GM12878 (cell line): ENCODE measurements around the gene PRRC2A. TPM values are rescaled to one million over a fixed set of nuclear protein-coding genes. Genes with fewer than 3 reads are reported as not detected.

Experiments
- ATAC-seq: fragments of 200-7000 bp; cut with Tn5 transposase; 3 replicates; pipeline ENCODE4 v1.9.1; 2020; ENCODE audit warnings: mild to moderate bottlenecking, moderate library complexity
- BruUV-seq: library from RNA; stranded (reverse); fragments of 400-500 nt; replicated peaks from 2 replicates; lab custom pipeline; 2021; lab: Mats Ljungman, UMichigan
- CTCF ChIA-PET: fragments of 300-600 bp; sonication (Branson Sonifier 250); formaldehyde crosslinking; extraction: SDS; loops from one replicate; lab custom pipeline; 2021; ENCODE audit warnings: inconsistent platforms; lab: Yijun Ruan, JAX
- POLR2A ChIA-PET: fragments of 350-600 bp; formaldehyde crosslinking; extraction: SDS; loops from one replicate; lab custom pipeline; 2021; ENCODE audit warnings: inconsistent platforms; lab: Charles Lee
- RAD21 ChIA-PET: fragments of 300-600 bp; sonication (Branson Sonifier 250); formaldehyde crosslinking; loops from one replicate; lab custom pipeline; 2023; ENCODE audit warnings: antibody characterized with exemption; ENCODE audit not compliant: unreplicated experiment; lab: Charles Lee
- SMC1A ChIA-PET: fragments of 300-600 bp; sonication (Branson Sonifier 250); formaldehyde crosslinking; loops from one replicate; lab custom pipeline; 2023; ENCODE audit not compliant: unreplicated experiment, uncharacterized antibody; lab: Charles Lee
- DNase-seq: peaks from one replicate; pipeline ENCODE4 v3.0.0-alpha.2; 2011; ENCODE audit warnings: low read depth, low spot score
- FAIRE-seq: peaks from 3 replicates; lab custom pipeline; 2011; peaks lifted over from hg19 to GRCh38; lab: Jason Lieb, UNC
- H2AFZ ChIP-seq: 2 replicates; pipeline ENCODE4 v1.6.0; 2011; ENCODE audit warnings: low read depth, low read length, control low read depth; ENCODE audit not compliant: control insufficient read depth
- H3K27ac ChIP-seq: 2 replicates; pipeline ENCODE4 v1.5.1; 2011; ENCODE audit warnings: control low read depth; ENCODE audit not compliant: control insufficient read depth, insufficient read depth
- H3K27me3 ChIP-seq, 2 experiments: replicated peaks in 1 of 2; 2 replicates each; pipeline versions ENCODE4 v1.6.0 to v1.6.1; 2011; ENCODE audit warnings: low read length in 1 of 2; ENCODE audit not compliant: control insufficient read depth in 2 of 2, insufficient read depth in 2 of 2
- H3K36me3 ChIP-seq, 2 experiments: 2 replicates each; pipeline ENCODE4 v1.5.1; 2011; ENCODE audit warnings: low read length in 1 of 2; ENCODE audit not compliant: control insufficient read depth in 2 of 2, insufficient read depth in 2 of 2
- H3K4me1 ChIP-seq: 2 replicates; pipeline ENCODE4 v1.6.1; 2011; ENCODE audit warnings: mild to moderate bottlenecking, low read length, moderate library complexity, mixed read lengths; ENCODE audit not compliant: control insufficient read depth, insufficient read depth
- H3K4me2 ChIP-seq: 2 replicates; pipeline ENCODE4 v1.6.0; 2011; ENCODE audit warnings: control low read depth; ENCODE audit not compliant: control insufficient read depth, insufficient read depth
- H3K4me3 ChIP-seq: fragments of 200-600 bp; sonication (generic); 2 replicates; pipeline ENCODE4 v1.5.1; 2016
- H3K79me2 ChIP-seq: 2 replicates; pipeline ENCODE4 v1.6.0; 2011; ENCODE audit warnings: low read length; ENCODE audit not compliant: control insufficient read depth, insufficient read depth
- H3K9ac ChIP-seq: 2 replicates; pipeline ENCODE4 v1.8.0; 2011; ENCODE audit warnings: low read length, control low read depth, mixed read lengths; ENCODE audit not compliant: control insufficient read depth, insufficient read depth
- H3K9me3 ChIP-seq: replicated peaks from 3 replicates; pipeline ENCODE4 v1.5.1; 2011; ENCODE audit warnings: mild to moderate bottlenecking, low read length; ENCODE audit not compliant: control insufficient read depth, insufficient read depth
- H4K20me1 ChIP-seq: 2 replicates; pipeline ENCODE4 v1.6.0; 2011; ENCODE audit not compliant: control insufficient read depth, insufficient read depth
- CBFB ChIP-seq: IDR thresholded peaks from 2 replicates; pipeline ENCODE4 v1.6.1; 2016; ENCODE audit warnings: antibody characterized with exemption, low read depth
- FOXK2 ChIP-seq: fragments of 450-650 bp; IDR thresholded peaks from 2 replicates; pipeline ENCODE4 v1.6.1; 2017; ENCODE audit warnings: mild to moderate bottlenecking, moderate library complexity
- IKZF2 ChIP-seq, 2 experiments: fragments of 450-650 bp; IDR thresholded peaks; 2 replicates each; pipeline ENCODE4 v1.6.1; 2017; ENCODE audit warnings: mild to moderate bottlenecking in 2 of 2, moderate library complexity in 2 of 2
- JUND ChIP-seq: IDR thresholded peaks from 2 replicates; pipeline ENCODE4 v1.6.1; 2012; ENCODE audit warnings: low read depth, mild to moderate bottlenecking, low read length, improper control_type of control experiment, moderate library complexity
- MXI1 ChIP-seq: fragments of 150-350 bp; IDR thresholded peaks from 2 replicates; pipeline ENCODE4 v1.6.1; 2011; ENCODE audit warnings: low read depth, mild to moderate bottlenecking, inconsistent platforms, low read length, improper control_type of control experiment
- NR2C1 ChIP-seq: fragments of 450-650 bp; IDR thresholded peaks from 2 replicates; pipeline ENCODE4 v1.6.1; 2017; ENCODE audit warnings: antibody characterized with exemption, mild to moderate bottlenecking, moderate library complexity
- PML ChIP-seq: IDR thresholded peaks from 2 replicates; pipeline ENCODE4 v1.6.1; 2012; ENCODE audit warnings: low read length, inconsistent platforms
- RB1 ChIP-seq: fragments of 450-650 bp; formaldehyde crosslinking; IDR thresholded peaks from 2 replicates; pipeline ENCODE4 v1.6.1; 2017; ENCODE audit warnings: mild to moderate bottlenecking, borderline replicate concordance
- RFX5 ChIP-seq: IDR thresholded peaks from 2 replicates; pipeline ENCODE4 v1.6.1; 2011; ENCODE audit warnings: low read depth, low read length, improper control_type of control experiment
- SREBF2 ChIP-seq: IDR thresholded peaks from 2 replicates; pipeline ENCODE4 v1.6.1; 2012; ENCODE audit warnings: mild to moderate bottlenecking, low read length
- TAF1 ChIP-seq: IDR thresholded peaks from 2 replicates; pipeline ENCODE4 v1.6.1; 2011; ENCODE audit warnings: mild to moderate bottlenecking, low read depth, low read length, borderline replicate concordance
- TCF3 ChIP-seq: IDR thresholded peaks from 2 replicates; pipeline ENCODE4 v1.6.1; 2012; ENCODE audit warnings: low read depth, mild to moderate bottlenecking, low read length, borderline replicate concordance; ENCODE audit not compliant: insufficient read depth
- YY1 ChIP-seq: IDR thresholded peaks from 2 replicates; pipeline ENCODE4 v1.6.1; 2011; ENCODE audit warnings: low read depth, mild to moderate bottlenecking, low read length
- ZNF274 ChIP-seq: IDR thresholded peaks from one replicate; pipeline ENCODE4 v1.8.0; 2011; ENCODE audit not compliant: insufficient read length, insufficient read depth
- WGBS: methylation state at CpG from one replicate; pipeline ENCODE4 v1.1.6; 2016; ENCODE audit warnings: low lambda C conversion rate; ENCODE audit not compliant: insufficient replicate concordance, insufficient coverage; ENCODE audit errors: missing lambda C conversion rate; 5-methylcytosine and 5-hydroxymethylcytosine counted together
- in situ Hi-C: fragments of 300-500 bp; cut with MboI; formaldehyde crosslinking; loops from 9 replicates; pipeline ENCODE4 v1.14.3; 2018; ENCODE audit warnings: mixed read lengths
- intact Hi-C: fragments of 100-400 bp; cut with micrococcal nuclease; formaldehyde crosslinking; loops from one replicate; pipeline ENCODE4 v1.14.2; 2022; ENCODE audit not compliant: unreplicated experiment
- polyA plus RNA-seq, 11 experiments: library from polyadenylated mRNA; depleted of rRNA in 4 of 11; unstranded in 6 of 11; stranded (reverse) in 5 of 11; fragments of >200 nt; fragmentation: Nextera tagmentation in 4 of 11; fragmentation: Illumina TruSeq in 1 of 11; extraction: Ambion mirVana in 4 of 11; extraction: Trizol in 1 of 11; gene quantifications; 1 replicate in 1 of 11; 2 replicates in 10 of 11; pipeline versions ENCODE4 v1.2.1 to v1.2.3, GENCODE V29; 2011 to 2016; ENCODE audit warnings: inconsistent platforms in 2 of 11, missing spikeins in 2 of 11, low read depth in 1 of 11
- total RNA-seq, 4 experiments: library from RNA; depleted of rRNA in 3 of 4; stranded (reverse); fragments of >200 nt in 3 of 4; fragmentation: Illumina TruSeq in 1 of 4; extraction: Trizol in 1 of 4; gene quantifications; 2 replicates each; pipeline versions ENCODE4 v1.2.1 to v1.2.3, GENCODE V29; 2013 to 2021
- TF ChIP-seq, protein P1 (sequence below): fragments of 450-650 bp; IDR thresholded peaks from 2 replicates; pipeline ENCODE4 v1.6.1; 2017; ENCODE audit warnings: borderline replicate concordance
- TF ChIP-seq, protein P2 (sequence below): fragments of 450-650 bp; conservative IDR thresholded peaks from 2 replicates; pipeline ENCODE4 v1.6.1; 2017; ENCODE audit warnings: mild to moderate bottlenecking, moderate library complexity

Gene PRRC2A
- total and polyA plus RNA-seq, 10 of the 15 experiments (the other 5 are each of a cell fraction or from before 2014, with no cell fraction given) = 0.40 to 244 (median 61.3) TPM

DNA sequence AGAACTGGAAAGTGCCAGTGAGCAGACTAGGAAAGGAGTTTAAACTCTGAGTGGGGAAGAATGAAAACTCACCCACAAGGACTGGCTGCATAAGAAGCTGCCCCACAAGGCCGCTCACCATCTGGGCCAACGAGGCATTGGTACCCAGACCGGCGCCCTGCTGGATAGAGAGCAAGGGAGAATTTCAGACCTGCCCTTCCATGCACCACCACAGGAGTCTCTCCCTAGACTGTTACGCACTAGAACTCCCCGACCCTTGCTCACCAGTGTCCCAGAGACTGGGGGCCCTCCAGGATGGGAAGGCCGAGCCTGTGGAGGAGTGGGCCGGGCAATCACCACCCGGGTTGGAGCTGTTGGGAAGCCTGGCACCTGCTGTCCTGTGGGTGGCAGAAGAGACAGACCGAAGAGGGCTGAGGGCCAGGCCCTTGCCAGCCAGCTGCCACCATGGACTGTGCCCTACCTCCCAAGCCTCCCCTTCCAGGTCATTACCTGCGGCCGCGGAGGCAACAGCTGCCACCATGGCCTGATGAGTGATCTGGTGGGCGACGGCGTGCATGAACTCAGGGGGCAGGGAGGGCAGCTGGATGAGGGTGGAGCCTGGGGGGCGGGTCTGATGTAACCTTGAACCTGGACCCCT lies 23.4 kb downstream of the PRRC2A start:
- WGBS = 90% methylated on average over 17 of the region's 17 CpGs
- Histone ChIP-seq H3K4me1 (no peaks in the 10 kb centered on the region), H3K79me2 (no peaks in the 10 kb centered on the region), H3K36me3 (peaks cover 36 to 55% of the 10 kb centered on the region in 2 experiments), H2AFZ (no peak overlapping the region), H3K9me3 (no peaks in the 10 kb centered on the region), H4K20me1 (no peaks in the 10 kb centered on the region; the same call in 1 of the 2 replicates), H3K4me3 (no peak overlapping the region), H3K27me3 (no peaks in the 10 kb centered on the region), H3K4me2 (no peak overlapping the region), H3K9ac (no peak overlapping the region), H3K27ac (no peak overlapping the region)
- ChIA-PET RAD21 (interaction anchor here (0.6 kb wide), 1 partner anchor 763 kb away, joined by 4 read pairs; no protein-coding TSS in a partner anchor), POLR2A (interaction anchor here (1.0 to 1.3 kb wide), 2 partner anchors 9 to 94 kb away, joined by 4 to 5 read pairs; partner anchors contain the start of gene BAG6), CTCF (no interaction called here), SMC1A (interaction anchor here (1.8 kb wide), 1 partner anchor 8 kb away, joined by 10 read pairs; the partner anchor contains the start of gene BAG6)
- intact Hi-C loops = no loop called here
- FAIRE-seq (no peak), ATAC-seq (no peak), DNase-seq (no peak)
- in situ Hi-C loops = no loop called here
- no TSS peak for BruUV-seq
- TF ChIP-seq JUND = no peak
- TF ChIP-seq PML = no peak
- no peak for TF ChIP-seq FOXK2
- TF ChIP-seq NR2C1 = no peak
- TF ChIP-seq TCF3 = no peak
- no peak for TF ChIP-seq CBFB
- TF ChIP-seq ZNF274 = no peak
- TF ChIP-seq, protein P1, sequence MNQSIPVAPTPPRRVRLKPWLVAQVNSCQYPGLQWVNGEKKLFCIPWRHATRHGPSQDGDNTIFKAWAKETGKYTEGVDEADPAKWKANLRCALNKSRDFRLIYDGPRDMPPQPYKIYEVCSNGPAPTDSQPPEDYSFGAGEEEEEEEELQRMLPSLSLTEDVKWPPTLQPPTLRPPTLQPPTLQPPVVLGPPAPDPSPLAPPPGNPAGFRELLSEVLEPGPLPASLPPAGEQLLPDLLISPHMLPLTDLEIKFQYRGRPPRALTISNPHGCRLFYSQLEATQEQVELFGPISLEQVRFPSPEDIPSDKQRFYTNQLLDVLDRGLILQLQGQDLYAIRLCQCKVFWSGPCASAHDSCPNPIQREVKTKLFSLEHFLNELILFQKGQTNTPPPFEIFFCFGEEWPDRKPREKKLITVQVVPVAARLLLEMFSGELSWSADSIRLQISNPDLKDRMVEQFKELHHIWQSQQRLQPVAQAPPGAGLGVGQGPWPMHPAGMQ = no peak
- TF ChIP-seq SREBF2 = no peak
- TF ChIP-seq YY1 = no peak
- no peak for TF ChIP-seq IKZF2 (IDR thresholded peaks at IDR 0.05)
- no peak for TF ChIP-seq MXI1
- TF ChIP-seq TAF1 = no peak
- no peak for TF ChIP-seq RB1
- TF ChIP-seq, protein P2, sequence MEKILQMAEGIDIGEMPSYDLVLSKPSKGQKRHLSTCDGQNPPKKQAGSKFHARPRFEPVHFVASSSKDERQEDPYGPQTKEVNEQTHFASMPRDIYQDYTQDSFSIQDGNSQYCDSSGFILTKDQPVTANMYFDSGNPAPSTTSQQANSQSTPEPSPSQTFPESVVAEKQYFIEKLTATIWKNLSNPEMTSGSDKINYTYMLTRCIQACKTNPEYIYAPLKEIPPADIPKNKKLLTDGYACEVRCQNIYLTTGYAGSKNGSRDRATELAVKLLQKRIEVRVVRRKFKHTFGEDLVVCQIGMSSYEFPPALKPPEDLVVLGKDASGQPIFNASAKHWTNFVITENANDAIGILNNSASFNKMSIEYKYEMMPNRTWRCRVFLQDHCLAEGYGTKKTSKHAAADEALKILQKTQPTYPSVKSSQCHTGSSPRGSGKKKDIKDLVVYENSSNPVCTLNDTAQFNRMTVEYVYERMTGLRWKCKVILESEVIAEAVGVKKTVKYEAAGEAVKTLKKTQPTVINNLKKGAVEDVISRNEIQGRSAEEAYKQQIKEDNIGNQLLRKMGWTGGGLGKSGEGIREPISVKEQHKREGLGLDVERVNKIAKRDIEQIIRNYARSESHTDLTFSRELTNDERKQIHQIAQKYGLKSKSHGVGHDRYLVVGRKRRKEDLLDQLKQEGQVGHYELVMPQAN = no peak
- TF ChIP-seq RFX5 = no peak
